BE2C (cell line): ENCODE measurements around the gene GAPDHS.

ENCODE experiments used
- DNase-seq: peaks from one replicate; pipeline ENCODE4 v3.0.0-alpha.2; 2020
- H3K27me3 ChIP-seq: fragments of 250-450 bp; sonication (Bioruptor Pico); 2 replicates; pipeline ENCODE4 v1.5.1; 2020; ENCODE audit warnings: mild to moderate bottlenecking
- H3K36me3 ChIP-seq: fragments of 250-450 bp; sonication (Bioruptor Pico); 2 replicates; pipeline ENCODE4 v1.5.1; 2020; ENCODE audit warnings: mild to moderate bottlenecking
- H3K4me1 ChIP-seq: fragments of 250-450 bp; sonication (Bioruptor Pico); 2 replicates; pipeline ENCODE4 v1.5.1; 2020
- H3K4me3 ChIP-seq: 2 replicates; pipeline ENCODE4 v1.5.1; 2011; ENCODE audit warnings: low read depth, low read length
- H3K9me3 ChIP-seq: fragments of 250-450 bp; sonication (Bioruptor Pico); 2 replicates; pipeline ENCODE4 v1.5.1; 2020
- TF ChIP-seq, protein P1 (sequence below): IDR thresholded peaks from 2 replicates; pipeline ENCODE4 v1.5.1; 2012; ENCODE audit warnings: mild to moderate bottlenecking, low read depth, low read length

GAPDHS gene

DNA sequence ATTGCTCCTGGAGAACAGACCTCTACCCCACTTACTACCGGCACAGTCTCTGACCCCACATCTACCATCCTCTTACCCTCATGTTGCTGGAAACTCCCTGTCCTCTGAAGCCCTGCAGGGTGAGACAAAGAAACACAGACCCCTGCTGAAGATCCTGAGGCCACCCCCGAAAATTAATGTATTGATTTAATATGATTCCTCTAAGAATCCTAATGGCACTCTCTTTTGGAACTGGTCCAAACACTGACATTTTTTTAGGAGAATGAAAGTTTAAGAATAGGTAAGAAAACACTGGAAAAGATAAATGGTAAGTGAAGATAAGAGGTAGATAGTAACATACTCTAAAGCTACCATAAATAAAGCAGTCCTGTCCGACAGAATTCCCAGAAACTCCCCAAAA is 25.1 kb upstream of the GAPDHS start:
- Histone ChIP-seq H3K4me1 (no peaks in the 10 kb centered on the region), H3K27me3 (peaks cover 81% of the 10 kb centered on the region), H3K9me3 (no peaks in the 10 kb centered on the region), H3K4me3 (no peak overlapping the region), H3K36me3 (no peaks in the 10 kb centered on the region)
- TF ChIP-seq, protein P1, sequence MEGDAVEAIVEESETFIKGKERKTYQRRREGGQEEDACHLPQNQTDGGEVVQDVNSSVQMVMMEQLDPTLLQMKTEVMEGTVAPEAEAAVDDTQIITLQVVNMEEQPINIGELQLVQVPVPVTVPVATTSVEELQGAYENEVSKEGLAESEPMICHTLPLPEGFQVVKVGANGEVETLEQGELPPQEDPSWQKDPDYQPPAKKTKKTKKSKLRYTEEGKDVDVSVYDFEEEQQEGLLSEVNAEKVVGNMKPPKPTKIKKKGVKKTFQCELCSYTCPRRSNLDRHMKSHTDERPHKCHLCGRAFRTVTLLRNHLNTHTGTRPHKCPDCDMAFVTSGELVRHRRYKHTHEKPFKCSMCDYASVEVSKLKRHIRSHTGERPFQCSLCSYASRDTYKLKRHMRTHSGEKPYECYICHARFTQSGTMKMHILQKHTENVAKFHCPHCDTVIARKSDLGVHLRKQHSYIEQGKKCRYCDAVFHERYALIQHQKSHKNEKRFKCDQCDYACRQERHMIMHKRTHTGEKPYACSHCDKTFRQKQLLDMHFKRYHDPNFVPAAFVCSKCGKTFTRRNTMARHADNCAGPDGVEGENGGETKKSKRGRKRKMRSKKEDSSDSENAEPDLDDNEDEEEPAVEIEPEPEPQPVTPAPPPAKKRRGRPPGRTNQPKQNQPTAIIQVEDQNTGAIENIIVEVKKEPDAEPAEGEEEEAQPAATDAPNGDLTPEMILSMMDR = no peak
- no peak for DNase-seq

DNA sequence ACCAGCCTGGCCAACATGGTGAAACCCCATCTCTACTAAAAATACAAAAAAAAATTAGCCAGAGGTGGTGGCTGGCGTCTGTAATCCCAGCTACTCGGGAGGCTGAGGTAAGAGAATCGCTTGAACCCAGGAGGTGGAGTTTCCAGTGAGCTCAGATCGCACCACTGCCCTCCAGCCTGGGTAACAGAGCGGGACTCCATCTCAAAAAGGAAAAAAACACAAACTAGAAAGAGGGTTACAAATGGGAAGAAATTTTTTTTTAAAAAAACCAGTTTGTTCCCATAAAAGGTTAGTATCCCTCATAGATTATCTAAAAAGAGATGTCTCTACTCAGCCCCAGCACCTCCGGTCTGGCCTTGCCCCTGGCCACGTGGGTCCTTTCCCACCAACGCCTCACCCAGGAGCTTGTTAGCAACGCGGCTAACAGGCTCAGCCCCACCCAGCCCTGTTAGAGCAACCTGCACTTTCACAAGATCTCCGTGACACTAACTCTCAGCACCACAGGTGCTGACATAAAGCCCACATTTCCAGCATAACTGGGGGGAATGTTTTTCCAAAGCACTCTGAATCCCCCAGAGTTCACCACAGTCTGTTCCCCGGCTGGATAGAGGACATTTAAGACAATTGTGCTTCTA is 24.1 kb upstream of the GAPDHS start:
- H3K4me3 ChIP-seq = no peak overlapping the region
- no peaks in the 10 kb centered on the region for H3K9me3 ChIP-seq
- TF ChIP-seq, protein P1 = no peak
- H3K4me1 ChIP-seq = no peaks in the 10 kb centered on the region
- H3K36me3 ChIP-seq = no peaks in the 10 kb centered on the region
- H3K27me3 ChIP-seq = peaks cover 78% of the 10 kb centered on the region
- DNase-seq = no peak

DNA sequence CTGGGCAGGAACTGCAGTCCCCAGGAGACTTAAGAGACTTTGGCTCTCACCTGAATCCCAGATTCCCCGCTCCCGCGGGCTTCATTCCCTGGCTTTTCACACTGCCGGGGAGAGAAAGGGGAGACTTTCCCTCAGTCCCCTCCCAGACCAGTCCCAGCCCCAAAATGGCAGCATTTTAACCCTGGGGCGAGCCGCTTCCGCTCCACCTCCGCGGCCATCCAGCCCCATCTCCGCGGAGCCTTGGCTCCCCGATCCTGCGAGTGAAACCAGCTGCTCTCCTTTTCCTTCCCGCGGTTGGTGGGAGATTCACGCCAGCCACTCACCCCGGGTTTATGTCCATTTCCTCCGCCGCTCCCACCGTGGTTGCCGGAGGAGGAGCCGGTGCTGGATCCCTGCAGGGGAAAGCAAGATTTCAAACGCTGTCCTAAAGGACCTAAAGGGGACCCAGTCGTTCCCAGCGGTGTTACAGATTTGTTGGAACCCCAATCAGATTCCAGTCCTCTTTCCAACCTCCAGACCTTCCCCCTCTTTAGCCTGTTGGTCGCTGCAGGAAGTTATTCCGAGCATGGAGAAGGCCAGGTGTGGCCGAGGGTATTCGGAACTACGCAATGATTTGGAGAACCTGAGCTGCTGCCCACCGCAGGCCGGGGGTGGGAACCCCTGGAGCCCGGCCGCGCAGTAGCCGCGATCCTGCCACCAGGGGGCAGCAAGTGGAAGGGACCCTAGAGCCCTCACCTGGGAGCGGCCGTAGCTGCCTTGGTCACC is 23.2 kb upstream of the GAPDHS start:
- Histone ChIP-seq H3K36me3 (no peaks in the 10 kb centered on the region), H3K4me3 (no peak overlapping the region), H3K27me3 (peaks cover 75% of the 10 kb centered on the region), H3K9me3 (no peaks in the 10 kb centered on the region), H3K4me1 (no peaks in the 10 kb centered on the region)
- TF ChIP-seq, protein P1 = peak; percentile 91
- peak; percentile 78 for DNase-seq

DNA sequence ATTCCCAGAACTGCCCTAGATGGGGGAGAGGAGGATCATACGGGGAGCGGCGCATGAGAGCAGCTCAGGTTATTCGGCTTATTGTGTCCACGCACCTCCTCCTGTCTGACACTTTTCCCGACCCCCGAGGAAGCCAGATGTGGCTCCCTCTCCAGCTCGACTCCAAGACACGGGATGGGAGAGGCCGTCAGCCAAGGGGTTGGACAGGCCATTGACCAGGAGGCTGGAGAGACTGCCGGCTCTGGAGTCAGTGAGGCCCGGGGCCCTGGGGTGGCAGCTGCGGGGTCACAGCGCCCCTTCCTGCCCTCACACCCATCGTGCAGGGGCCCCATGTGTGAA is 22.7 kb upstream of the GAPDHS start:
- H3K27me3 ChIP-seq = peaks cover 69% of the 10 kb centered on the region
- H3K36me3 ChIP-seq = no peaks in the 10 kb centered on the region
- DNase-seq = no peak
- TF ChIP-seq, protein P1 = no peak
- no peaks in the 10 kb centered on the region for H3K9me3 ChIP-seq
- no peak overlapping the region for H3K4me3 ChIP-seq
- H3K4me1 ChIP-seq = no peaks in the 10 kb centered on the region

DNA sequence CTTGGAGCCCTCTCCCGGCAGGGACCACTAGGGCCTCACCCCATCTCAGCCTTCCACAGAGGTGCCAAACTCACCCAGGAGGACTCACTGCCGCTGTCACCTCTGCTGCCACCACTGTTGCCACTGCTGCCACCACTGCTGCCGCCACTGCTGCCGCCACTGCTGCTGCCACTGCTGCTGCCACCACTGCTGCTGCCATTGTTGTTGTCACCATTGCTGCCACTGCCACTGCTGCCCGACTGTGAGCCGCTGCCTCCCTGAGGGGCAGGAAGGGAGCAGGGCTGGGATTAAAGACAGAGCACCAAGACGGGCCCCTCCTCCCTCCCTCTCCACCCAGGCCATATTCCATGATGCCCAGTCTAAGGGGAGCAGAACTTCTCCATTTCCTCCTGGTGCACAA is 21.9 kb upstream of the GAPDHS start:
- Histone ChIP-seq H3K36me3 (no peaks in the 10 kb centered on the region), H3K27me3 (peaks cover 62% of the 10 kb centered on the region), H3K9me3 (no peaks in the 10 kb centered on the region), H3K4me1 (no peaks in the 10 kb centered on the region), H3K4me3 (no peak overlapping the region)
- TF ChIP-seq, protein P1 = no peak
- no peak for DNase-seq

DNA sequence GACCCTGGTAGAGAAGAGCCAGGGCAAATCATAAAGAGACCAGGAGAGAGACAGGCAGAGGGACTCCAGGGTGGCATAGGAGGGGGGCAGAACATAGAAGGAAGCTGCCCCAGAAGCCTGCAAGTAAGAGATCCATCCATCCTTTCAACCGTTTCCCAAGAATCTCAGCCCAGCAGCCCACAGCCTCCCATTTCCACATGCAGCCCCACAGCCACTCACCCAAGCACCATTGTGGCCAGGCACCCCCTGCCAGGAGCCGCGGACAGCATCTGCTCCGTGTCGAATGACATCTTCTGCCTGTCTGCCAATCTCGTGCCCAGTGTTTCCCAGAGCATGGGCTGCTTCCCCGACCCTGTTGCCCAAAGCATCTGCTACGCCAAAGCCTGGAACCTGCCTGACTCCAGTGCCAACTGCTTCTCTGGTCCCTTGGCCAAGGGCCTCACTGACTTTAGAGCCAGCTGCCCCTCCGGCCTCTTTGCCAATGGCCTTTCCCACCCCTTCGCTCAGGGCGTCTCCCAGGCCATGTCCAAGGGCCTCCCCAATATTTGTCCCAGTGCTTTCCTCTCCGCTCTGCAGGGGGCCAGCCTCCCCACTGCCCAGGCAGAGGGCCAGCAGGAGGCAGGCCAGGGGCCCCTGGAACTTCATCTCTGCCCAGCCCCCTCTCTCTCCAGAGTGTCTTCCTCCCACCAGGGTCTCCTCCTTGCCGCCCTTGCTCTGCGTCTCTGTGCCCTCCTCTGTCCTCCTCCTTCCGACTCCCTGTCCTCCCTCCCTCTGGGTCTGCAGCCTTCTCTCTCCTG is 20.2 kb upstream of the GAPDHS start:
- Histone ChIP-seq H3K9me3 (no peaks in the 10 kb centered on the region), H3K4me3 (no peak overlapping the region), H3K4me1 (no peaks in the 10 kb centered on the region), H3K27me3 (peaks cover 45% of the 10 kb centered on the region), H3K36me3 (no peaks in the 10 kb centered on the region)
- TF ChIP-seq, protein P1 = no peak
- no peak for DNase-seq
